NCI-H510A (cell line): ENCODE measurements around the gene ZNF646.
"Not testable (repeated sequence)": the region's sequence is repeated elsewhere in the genome, so short reads cannot be mapped to it uniquely, and the experiment has no call there.

Experiments
- DNase-seq: peaks from one replicate; lab custom pipeline; 2025; lab: John Stamatoyannopoulos, UW

ZNF646 gene

GRCh38 chr16:31084584-31085302 lies 10.5 kb downstream of the ZNF646 start:
- no peak for DNase-seq

DNA sequence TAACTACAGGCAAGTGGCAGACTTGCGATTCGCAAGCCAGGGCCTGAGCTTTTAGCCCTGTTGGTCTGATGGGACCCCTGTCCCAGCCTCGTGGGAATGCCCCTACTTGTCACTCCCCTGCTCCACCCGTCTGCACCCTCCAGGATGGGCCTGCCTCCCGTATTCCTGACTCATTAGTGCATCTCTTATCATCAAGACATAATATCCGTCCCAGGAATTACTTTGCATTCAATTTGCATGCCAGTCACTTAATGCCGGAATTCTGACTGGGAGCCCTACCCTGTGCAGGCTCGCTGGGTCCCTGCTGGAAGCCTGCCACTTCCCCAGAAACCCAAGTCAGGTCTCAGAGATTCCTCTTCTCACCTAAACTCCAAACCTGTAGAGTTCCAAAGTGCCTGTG lies 11.2 kb downstream of the ZNF646 start:
- no peak for DNase-seq

- no peak for DNase-seq
Observed at GRCh38 chr16:31085873-31086628, 11.8 kb downstream of the ZNF646 start.

DNA sequence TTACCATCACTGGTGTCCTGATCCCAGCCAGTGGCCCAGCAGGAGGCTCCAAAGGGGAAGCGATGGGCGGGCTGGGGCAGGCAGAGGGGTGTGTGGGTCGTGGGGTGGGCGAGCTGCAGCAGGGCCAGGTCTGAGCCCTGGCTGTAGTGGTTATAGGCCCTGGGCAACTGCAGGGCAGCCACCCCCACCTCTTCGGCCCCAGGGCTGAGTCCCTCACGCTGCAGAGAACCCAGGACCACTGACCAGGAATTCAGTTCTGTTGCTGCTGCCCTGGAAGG lies 12.3 kb downstream of the ZNF646 start:
- DNase-seq: no peak

- no peak for DNase-seq
Observed at GRCh38 chr16:31087481-31087880, 13.3 kb downstream of the ZNF646 start.

DNA sequence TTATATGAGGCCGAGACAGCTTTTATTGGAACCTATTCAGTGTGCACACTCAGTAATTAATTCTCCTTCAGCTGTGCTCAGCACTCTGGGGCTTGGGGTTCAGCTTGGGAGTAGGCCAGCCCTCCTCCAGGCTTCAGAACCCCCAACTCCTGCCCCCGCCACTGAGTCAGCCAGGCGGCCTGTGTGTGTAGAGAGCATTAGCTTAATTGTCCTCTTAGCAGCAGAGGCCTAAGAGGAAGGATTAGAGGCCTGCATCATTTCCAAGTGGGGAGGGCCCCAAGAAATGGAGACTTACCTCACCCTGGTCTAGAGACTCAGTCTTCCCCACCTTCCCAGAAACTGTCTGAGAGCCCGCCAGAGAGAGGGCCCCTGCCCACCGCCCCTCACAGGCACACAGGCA lies 13.7 kb downstream of the ZNF646 start:
- DNase-seq: no peak

GRCh38 chr16:31088459-31089183 lies 14.4 kb downstream of the ZNF646 start, which contains the start of gene PRSS53:
PRSS53 (minus strand) TSS chr16:31088943; CDS start chr16:31088809, 134 bp downstream.
- DNase-seq: no peak

DNA sequence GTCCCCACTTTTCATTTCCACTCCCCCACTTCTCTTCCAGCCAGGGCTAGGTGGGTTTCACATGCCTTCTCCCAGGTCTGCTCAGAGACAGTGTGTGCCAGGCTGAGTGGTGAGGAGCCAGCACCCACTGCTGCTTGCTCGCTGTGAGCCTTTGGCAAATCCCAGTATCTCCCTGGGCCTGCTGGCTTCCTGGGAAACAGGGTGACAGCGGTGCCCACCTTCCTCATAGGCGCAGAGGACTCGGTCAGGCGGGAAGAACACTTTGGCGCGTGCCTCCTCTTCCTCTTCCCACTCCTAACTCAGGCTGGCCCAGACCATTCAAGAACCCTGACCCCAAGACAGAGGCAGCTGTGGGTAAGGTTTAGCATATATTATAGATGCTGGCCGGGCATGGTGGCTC lies 15.0 kb downstream of the ZNF646 start:
- DNase-seq: no peak

DNA sequence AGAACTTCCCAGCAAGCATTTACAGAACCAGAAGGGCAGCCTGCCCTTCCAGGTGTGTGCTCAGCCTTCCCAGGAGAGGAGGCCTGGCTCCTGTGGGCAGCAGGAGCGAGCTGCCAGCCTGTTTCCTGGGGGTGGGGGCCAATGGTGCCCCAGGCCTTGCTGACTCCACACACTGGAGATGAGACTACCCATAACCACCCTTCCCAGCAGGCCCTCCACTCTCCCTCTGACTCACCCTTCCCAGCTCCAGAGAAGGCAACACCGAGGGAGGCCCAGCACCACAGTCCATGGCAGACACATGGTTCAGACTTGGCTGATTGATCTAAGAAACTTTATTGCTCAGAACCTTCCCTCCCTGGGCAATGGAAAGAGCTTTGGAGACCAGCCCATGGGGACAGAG lies 16.3 kb downstream of the ZNF646 start:
- no peak for DNase-seq

- DNase-seq: no peak
Observed at GRCh38 chr16:31092330-31092729, 18.1 kb downstream of the ZNF646 start.

GRCh38 chr16:31093132-31093703 lies 19.0 kb downstream of the ZNF646 start:
- no peak for DNase-seq

- no peak for DNase-seq
Observed at GRCh38 chr16:31094088-31094423, 19.8 kb downstream of the ZNF646 start.

- DNase-seq: peak; percentile 98
Observed at GRCh38 chr16:31094424-31095120, 20.4 kb downstream of the ZNF646 start, which contains the start of gene VKORC1. VKORC1 (minus strand) TSS chr16:31094797; CDS start chr16:31094729, 68 bp downstream.

DNA sequence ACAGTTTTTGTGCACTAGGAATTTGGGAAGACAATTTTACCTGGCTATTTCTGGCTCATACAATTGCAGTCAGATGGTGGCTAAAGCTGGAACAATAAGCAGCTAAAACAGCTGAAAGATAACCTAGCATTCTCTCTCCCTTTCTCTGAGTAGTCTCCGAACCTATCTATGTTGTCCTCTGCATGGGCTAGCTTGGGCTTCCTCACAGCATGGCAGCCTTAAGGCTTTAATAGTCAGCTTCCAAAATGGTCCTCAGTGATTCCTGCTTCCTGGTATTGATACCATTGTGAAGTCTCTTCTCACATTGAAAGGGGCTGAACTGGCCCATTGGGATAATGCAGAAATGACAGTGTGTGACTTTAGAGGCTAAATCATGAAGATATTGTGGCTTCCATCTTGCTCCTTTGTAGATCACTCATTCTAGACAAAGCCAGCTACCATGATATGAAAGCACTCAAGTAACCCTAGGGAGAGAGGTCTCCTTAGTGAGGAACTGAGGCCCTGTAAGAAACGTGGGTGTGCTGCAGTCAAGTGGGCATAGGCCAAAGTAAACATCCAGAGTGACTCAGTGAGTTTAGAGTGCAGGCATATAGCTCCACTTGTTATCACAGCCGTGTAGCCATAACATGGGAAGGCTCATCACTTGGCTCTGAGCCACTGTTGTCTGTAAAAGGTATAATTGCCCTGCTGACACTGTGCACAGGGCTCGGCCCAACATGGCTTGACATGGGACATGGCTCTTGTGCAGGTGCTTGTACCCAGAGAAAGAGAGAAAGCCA lies 25.8 kb downstream of the ZNF646 start:
- no peak for DNase-seq

- DNase-seq: not testable (repeated sequence)
Observed at GRCh38 chr16:31100876-31101641, 26.8 kb downstream of the ZNF646 start.

DNA sequence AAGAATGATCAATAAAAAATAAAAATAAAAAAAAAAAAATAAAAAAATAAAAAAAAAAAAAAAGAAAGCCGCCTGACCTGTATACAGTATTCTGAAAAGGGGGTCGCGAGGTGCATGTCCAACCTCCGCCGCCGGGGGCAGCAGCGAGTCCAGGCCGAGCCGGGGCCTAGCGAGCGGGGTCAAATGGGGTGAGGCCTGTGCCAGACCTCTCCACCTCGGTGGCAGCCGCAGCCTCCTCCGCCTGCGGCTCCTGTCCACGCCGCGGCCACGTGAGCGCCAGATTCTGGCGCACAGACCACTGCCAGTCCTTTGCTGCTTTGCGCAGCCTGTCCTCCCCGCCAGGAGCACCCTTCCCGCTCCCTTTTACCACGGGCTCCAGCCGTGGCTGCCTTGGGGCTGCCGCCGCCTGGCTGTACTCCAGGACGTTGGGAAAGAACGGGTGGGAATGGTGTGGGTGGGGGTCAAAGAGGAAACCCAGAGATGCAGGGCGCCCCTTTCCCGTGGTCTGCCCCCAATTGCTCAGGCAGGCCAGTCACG lies 31.5 kb downstream of the ZNF646 start:
- DNase-seq: no peak

- no peak for DNase-seq
Observed at GRCh38 chr16:31106509-31107464, 32.6 kb downstream of the ZNF646 start.

DNA sequence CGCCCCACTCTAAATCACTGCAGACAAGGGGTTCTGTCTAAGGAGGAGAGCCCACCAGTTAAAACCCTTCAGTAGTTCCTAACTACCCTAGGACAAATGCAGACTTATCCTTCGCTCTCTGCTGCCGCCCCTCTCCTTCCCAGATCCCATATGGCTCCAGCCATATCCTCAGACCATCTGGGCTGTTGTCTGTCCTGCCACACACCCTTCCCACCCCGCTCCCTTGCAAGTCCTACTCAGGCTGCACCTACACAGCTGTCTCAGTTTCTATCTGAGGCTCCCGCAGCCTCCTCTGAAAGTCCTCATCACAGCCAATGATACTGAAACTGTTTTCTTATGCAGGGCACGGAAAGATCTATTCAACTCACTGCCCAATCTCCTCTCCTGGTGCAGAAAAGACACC lies 33.2 kb downstream of the ZNF646 start:
- no peak for DNase-seq
